BLaER1 treated with 17β-estradiol and CSF1 and Interleukin-3, amounts not matched to agents 10 nM and 100 nM (cell line): ENCODE data around the gene HPD.
A peak's percentile ranks its signal among the peaks of the same experiment; 100 is the strongest.

Source experiments
- H3K27ac ChIP-seq, 11 experiments: shearing (Covaris generic); formaldehyde crosslinking; 2 replicates each; pipeline ENCODE4 v1.8.1; 2022
- H3K27me3 ChIP-seq, 11 experiments: shearing (Covaris generic); formaldehyde crosslinking; 2 replicates each; pipeline ENCODE4 v1.8.1; 2022
- H3K36me3 ChIP-seq, 11 experiments: shearing (Covaris generic); formaldehyde crosslinking; 2 replicates each; pipeline ENCODE4 v1.8.1; 2022
- H3K4me1 ChIP-seq, 10 experiments: shearing (Covaris generic); formaldehyde crosslinking; 2 replicates each; pipeline ENCODE4 v1.8.1; 2022
- H3K4me2 ChIP-seq, 11 experiments: shearing (Covaris generic); formaldehyde crosslinking; 2 replicates each; pipeline ENCODE4 v1.8.1; 2022
- H3K4me3 ChIP-seq, 10 experiments: shearing (Covaris generic); formaldehyde crosslinking; 2 replicates each; pipeline ENCODE4 v1.8.1; 2022
- H3K9ac ChIP-seq, 11 experiments: shearing (Covaris generic); formaldehyde crosslinking; 2 replicates each; pipeline ENCODE4 v1.8.1; 2022
- H3K9me3 ChIP-seq, 11 experiments: shearing (Covaris generic); formaldehyde crosslinking; replicated peaks in 1 of 11; 2 replicates each; pipeline ENCODE4 v1.8.1; 2022
- H4K20me1 ChIP-seq, 11 experiments: shearing (Covaris generic); formaldehyde crosslinking; 2 replicates each; pipeline ENCODE4 v1.8.1; 2022
- Cebpa-rat ChIP-seq, 11 experiments: shearing (Covaris generic); IDR thresholded peaks; 2 replicates each; pipeline ENCODE4 v1.8.1; 2022

Gene HPD

DNA sequence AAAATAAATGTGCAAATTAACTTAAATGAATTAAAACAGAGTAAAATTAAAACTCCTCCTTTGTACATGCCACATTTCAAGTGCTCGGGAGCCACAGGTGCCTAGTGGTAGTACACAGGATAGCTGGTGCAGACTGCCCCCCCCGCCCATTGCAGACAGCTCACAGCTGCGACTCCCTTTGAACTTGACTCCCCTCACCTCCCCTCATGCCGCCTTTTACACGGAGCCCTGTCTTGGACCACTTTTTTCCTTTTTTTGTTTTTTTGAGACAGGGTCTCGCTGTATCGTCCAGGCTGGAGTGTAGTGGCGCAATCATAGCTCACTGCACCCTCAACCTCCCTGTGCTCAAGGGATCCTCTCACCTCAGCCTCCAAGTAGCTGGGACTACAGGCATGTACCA is 43.4 kb downstream of the HPD start:
- Histone ChIP-seq H3K4me2 (no peak overlapping the region), H3K4me3 (no peak overlapping the region), H3K9me3 (no peaks in the 10 kb centered on the region), H3K9ac (no peak overlapping the region), H3K4me1 (peaks cover 32 to 59% (median 50%) of the 10 kb centered on the region in 10 experiments), H3K27ac (no peak overlapping the region), H3K36me3 (peaks cover 76 to 91% (median 83%) of the 10 kb centered on the region in 11 experiments), H3K27me3 (no peaks in the 10 kb centered on the region), H4K20me1 (peaks cover 53 to 89% (median 82%) of the 10 kb centered on the region in 11 experiments)
- TF ChIP-seq Cebpa-rat (IDR thresholded peaks at IDR 0.05), result no peak

DNA sequence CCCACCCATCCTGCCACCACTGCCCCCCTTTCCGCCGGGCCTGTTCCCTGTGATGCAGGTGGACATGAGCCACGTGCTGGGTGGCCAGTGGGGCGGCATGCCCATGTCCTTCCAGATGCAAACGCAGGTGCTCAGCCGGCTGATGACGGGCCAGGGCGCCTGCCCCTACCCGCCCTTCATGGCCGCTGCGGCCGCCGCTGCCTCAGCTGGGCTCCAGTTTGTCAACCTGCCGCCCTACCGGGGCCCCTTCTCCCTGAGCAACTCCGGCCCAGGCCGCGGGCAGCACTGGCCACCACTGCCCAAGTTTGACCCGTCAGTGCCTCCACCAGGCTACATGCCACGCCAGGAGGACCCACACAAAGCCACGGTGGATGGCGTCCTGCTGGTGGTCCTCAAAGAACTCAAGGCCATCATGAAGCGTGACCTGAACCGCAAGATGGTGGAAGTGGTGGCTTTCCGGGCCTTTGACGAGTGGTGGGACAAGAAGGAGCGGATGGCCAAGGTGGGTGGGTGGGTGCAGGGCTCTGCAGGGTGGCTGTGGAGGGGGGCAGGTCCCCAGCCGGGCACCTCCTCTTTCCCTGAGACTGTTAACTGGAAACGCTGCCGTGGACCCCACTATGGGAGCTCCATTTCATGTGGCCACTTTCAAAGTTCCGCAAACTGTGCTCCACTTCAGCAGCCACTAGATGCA is 44.1 kb downstream of the HPD start:
- Histone ChIP-seq H3K4me2 (no peak overlapping the region), H3K9ac (no peak overlapping the region), H3K27ac (no peak overlapping the region), H3K36me3 (peaks cover 76 to 91% (median 83%) of the 10 kb centered on the region in 11 experiments), H3K4me1 (peaks cover 36 to 61% (median 56%) of the 10 kb centered on the region in 10 experiments), H3K4me3 (no peak overlapping the region), H3K9me3 (no peaks in the 10 kb centered on the region), H4K20me1 (peaks cover 52 to 89% (median 82%) of the 10 kb centered on the region in 11 experiments), H3K27me3 (no peaks in the 10 kb centered on the region)
- no peak for TF ChIP-seq Cebpa-rat (IDR thresholded peaks at IDR 0.05)

DNA sequence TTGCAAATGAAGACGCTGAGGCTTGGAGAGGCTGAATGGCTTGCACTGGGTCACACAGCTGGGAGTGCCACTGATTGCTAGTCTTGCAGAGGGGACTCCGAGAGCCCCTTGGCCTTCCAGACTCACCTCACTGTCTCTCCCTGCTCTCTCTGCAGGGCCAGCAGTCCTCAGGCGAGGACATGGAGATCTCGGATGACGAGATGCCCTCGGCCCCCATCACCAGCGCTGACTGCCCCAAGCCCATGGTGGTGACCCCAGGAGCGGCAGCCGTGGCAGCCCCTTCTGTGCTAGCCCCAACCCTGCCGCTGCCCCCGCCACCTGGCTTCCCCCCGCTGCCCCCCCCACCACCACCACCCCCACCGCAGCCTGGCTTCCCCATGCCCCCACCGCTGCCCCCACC is 44.7 kb downstream of the HPD start:
- peak overlapping the region in 7 of 11 experiments; percentile 8 to 80 (median 77); a peak in 10 of 22 replicates for H3K9ac ChIP-seq
- TF ChIP-seq Cebpa-rat (IDR thresholded peaks at IDR 0.05), result 0 out of 22 replicates have a peak, but pooled peaks of 1 of the 11 experiments have one; percentile 8
- peaks cover 36 to 58% (median 54%) of the 10 kb centered on the region in 10 experiments for H3K4me1 ChIP-seq
- H4K20me1 ChIP-seq, result peaks cover 46 to 89% (median 82%) of the 10 kb centered on the region in 11 experiments
- H3K27me3 ChIP-seq, result no peaks in the 10 kb centered on the region
- H3K4me3 ChIP-seq, result no peak overlapping the region
- H3K4me2 ChIP-seq, result peak overlapping the region; percentile 89 to 99 (median 96); a peak in 20 of 22 replicates
- peaks cover 76 to 91% (median 83%) of the 10 kb centered on the region in 11 experiments for H3K36me3 ChIP-seq
- H3K9me3 ChIP-seq, result no peaks in the 10 kb centered on the region
- peak overlapping the region in 6 of 11 experiments; percentile 18 to 81 (median 42); a peak in 6 of 22 replicates for H3K27ac ChIP-seq

DNA sequence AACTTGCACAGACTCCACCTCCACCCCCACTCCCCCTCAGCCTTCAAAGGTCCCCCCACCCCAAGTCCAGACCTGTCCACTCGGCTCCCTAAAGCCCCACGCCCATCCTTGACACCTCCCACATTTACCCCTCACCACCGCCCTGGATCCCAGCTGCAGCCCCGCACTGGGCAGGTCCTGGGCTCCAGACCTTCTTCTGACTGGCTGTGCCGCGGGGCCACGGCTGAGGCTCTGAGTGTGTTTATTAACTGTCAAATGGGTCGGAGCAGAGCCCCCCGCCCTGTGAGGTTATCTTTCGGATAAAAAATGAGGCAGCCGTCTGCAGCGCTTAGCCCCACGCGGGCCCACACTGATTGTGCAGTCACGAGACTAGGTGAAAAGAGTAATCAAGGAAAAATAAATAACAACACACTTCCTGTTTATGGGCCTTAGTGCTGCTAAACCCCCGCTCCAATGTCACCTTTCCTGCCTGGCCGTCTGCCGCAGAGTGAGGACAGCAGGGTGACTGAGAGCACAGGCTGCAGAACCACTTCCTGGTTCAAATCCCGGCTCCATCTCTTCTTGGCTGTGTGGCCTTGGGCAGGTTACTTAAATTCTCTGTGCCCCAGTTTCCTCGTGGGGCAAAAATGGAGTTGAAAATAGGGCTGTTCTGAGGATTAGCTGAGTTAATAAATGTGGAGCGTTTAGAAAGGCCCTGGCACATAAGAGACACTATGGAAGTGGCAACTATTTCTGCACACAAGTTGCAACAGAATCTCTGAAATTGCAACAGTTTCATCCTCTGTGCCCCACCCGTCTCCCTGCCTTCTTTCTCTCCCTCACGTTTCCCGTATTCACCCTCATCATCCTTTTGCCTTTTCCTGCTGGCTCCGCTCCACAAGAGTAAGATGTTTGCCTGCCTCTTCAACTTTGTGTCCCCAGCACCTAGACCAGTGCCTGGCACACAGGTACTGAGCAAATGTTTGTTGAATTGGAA is 45.5 kb downstream of the HPD start:
- TF ChIP-seq Cebpa-rat (IDR thresholded peaks at IDR 0.05), result peak in 1 of 11 experiments; percentile 51; a peak in 2 of 22 replicates
- Histone ChIP-seq H3K4me3 (peak overlapping the region; percentile 53 to 76 (median 64); a peak in 19 of 20 replicates), H3K9ac (peak overlapping the region in 10 of 11 experiments; percentile 43 to 80 (median 76); a peak in 19 of 22 replicates)

DNA sequence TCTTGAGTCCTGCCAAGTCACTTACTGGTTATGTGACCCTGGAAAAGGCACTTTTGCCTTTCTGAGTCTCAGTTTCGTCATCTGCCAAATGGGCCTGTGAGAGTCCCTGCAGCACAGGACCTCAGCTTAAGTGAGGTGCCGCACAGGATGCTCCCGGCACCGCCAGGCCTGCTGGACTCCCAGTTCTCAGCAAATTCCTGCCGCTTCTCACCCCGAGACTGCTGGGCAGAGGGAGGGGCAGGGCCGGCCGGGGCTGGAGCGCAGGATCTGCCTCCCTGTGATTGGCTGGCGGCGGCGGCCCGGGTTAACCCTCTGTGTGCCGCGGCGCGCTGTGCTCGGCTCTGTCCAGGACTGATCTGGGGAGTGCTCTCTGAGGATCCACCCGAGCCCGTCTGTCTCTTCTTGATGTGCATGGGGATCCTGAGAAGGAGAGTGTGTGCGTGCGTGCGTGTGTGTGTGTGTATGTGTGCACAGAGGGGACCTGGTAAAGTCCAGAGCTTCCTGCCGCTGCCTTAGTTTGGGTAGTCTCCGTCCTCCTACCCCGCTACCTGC is 46.3 kb downstream of the HPD start:
- peak overlapping the region; percentile 53 to 76 (median 64) for H3K4me3 ChIP-seq
- peak overlapping the region; percentile 89 to 99 (median 96) for H3K4me2 ChIP-seq
- peak overlapping the region in 9 of 11 experiments; percentile 50 to 81 (median 70); a peak in 17 of 22 replicates for H3K27ac ChIP-seq
- peaks cover 48 to 61% (median 55%) of the 10 kb centered on the region in 10 experiments for H3K4me1 ChIP-seq
- peaks cover 59 to 96% (median 94%) of the 10 kb centered on the region in 11 experiments for H4K20me1 ChIP-seq
- H3K9me3 ChIP-seq, result no peaks in the 10 kb centered on the region
- H3K9ac ChIP-seq, result peak overlapping the region; percentile 68 to 81 (median 77); a peak in 21 of 22 replicates
- H3K36me3 ChIP-seq, result peaks cover 76 to 92% (median 85%) of the 10 kb centered on the region in 11 experiments
- H3K27me3 ChIP-seq, result no peaks in the 10 kb centered on the region
- TF ChIP-seq Cebpa-rat (IDR thresholded peaks at IDR 0.05), result no peak

More for the DNA sequence above, 45.5 kb downstream of the HPD start:
- H3K9me3 ChIP-seq, result no peaks in the 10 kb centered on the region
- peak overlapping the region; percentile 89 to 99 (median 96) for H3K4me2 ChIP-seq
- H3K27ac ChIP-seq, result peak overlapping the region in 9 of 11 experiments; percentile 14 to 81 (median 40); a peak in 14 of 22 replicates
- peaks cover 76 to 92% (median 86%) of the 10 kb centered on the region in 11 experiments for H3K36me3 ChIP-seq
- H4K20me1 ChIP-seq, result peaks cover 51 to 94% (median 89%) of the 10 kb centered on the region in 11 experiments
- H3K27me3 ChIP-seq, result no peaks in the 10 kb centered on the region
- H3K4me1 ChIP-seq, result peaks cover 41 to 61% (median 53%) of the 10 kb centered on the region in 10 experiments

DNA sequence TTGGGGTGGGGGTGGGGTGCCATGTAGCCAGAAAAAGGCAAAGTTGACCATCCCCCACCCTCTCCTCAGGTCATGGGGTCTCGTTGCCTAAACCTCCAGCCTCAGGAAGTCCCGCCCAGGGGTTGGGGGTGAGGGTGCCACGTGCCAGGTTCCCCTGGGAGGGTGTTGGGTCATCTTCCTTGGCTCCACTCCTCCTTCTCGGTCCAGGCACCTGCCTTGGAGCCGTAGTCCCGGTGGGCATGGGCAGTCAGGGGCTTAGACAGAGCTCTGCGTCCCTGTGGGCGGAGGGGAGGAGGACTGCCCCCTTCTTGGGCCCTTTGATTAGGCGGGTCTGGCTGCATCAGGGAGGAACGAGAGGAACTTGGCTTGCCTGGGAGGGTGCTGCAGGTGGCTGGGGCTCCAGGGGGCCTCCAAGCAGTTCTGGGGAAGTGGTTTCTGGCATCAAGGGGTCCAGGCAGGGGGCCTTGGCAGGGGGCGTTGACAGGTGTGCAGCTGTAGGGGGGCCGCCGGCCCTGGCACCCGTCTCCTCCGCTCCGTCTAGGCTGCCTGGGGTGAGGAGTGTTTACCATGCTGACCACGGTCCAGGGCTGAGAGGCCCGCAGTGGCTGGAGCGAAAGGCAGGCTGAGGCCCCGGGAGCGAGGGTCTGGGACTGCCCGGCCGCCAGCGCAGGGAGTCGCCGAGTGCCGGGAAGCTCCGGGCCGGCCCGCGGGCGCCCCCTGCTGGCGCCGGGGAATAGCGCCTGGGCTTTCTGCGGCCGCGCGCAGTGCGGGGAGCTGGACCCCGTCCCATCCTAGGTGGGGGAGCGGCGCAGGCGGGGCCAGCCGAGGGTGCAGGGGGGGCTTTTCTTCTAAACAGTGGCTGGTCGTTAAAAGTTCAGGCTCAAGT is 47.0 kb downstream of the HPD start:
- peak overlapping the region; percentile 68 to 81 (median 77) for H3K9ac ChIP-seq
- no peak for TF ChIP-seq Cebpa-rat (IDR thresholded peaks at IDR 0.05)
- peaks cover 66 to 96% (median 94%) of the 10 kb centered on the region in 11 experiments for H4K20me1 ChIP-seq
- H3K4me3 ChIP-seq, result peak overlapping the region; percentile 53 to 76 (median 64)
- peak overlapping the region in 10 of 11 experiments; percentile 37 to 81 (median 72); a peak in 19 of 22 replicates for H3K27ac ChIP-seq
- no peaks in the 10 kb centered on the region for H3K27me3 ChIP-seq
- peak overlapping the region; percentile 89 to 99 (median 96) for H3K4me2 ChIP-seq
- peaks cover 55 to 65% (median 62%) of the 10 kb centered on the region in 10 experiments for H3K4me1 ChIP-seq
- H3K36me3 ChIP-seq, result peaks cover 70 to 92% (median 84%) of the 10 kb centered on the region in 11 experiments
- H3K9me3 ChIP-seq, result no peaks in the 10 kb centered on the region

DNA sequence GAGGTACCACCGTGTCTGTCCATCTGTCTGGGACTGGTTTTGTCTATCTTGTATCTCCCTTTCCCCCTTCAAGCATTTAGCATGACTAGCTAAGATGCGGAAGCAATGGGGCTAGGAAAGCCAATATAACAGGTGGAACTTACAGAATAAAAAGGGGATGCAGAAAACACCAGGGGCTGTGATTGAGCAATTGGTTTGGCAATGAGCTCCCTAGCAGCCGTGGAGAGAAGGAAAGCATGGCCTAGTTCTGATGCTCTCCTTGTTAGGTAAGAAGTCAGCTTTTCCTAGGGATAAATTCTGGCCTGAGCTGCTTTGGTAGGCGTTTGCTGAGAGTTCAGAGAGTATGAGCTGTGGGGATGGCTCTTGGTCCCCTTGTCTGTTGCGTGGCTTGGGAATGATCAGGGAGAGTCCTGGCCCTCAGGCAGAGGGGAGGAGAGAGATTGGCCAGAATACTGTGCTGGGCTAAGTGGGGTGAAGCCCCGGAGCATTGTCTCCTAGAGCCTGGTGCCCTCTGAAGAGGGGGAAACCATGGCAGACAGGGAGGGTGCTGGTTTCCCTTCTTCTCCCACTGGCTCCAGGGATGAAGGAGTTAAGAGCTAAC is 47.7 kb downstream of the HPD start:
- Histone ChIP-seq H3K9me3 (no peaks in the 10 kb centered on the region), H3K27ac (peak overlapping the region in 10 of 11 experiments; percentile 37 to 81 (median 72); a peak in 19 of 22 replicates), H4K20me1 (peaks cover 73 to 98% (median 97%) of the 10 kb centered on the region in 11 experiments), H3K4me2 (peak overlapping the region; percentile 89 to 99 (median 96)), H3K27me3 (no peaks in the 10 kb centered on the region), H3K36me3 (peaks cover 64 to 90% (median 78%) of the 10 kb centered on the region in 11 experiments), H3K9ac (peak overlapping the region; percentile 68 to 81 (median 77)), H3K4me1 (peaks cover 56 to 72% (median 67%) of the 10 kb centered on the region in 10 experiments), H3K4me3 (peak overlapping the region; percentile 53 to 76 (median 64))
- peak in 4 of 11 experiments; percentile 19 to 60 (median 30); a peak in 5 of 22 replicates for TF ChIP-seq Cebpa-rat (IDR thresholded peaks at IDR 0.05)
